LNCAP (cell line): ENCODE measurements around the gene JAG2.

ENCODE experiments used
- TF ChIP-seq, protein P1 (sequence below): fragments of 450-650 bp; IDR thresholded peaks from 2 replicates; pipeline ENCODE4 v1.5.1; 2017; ENCODE audit warnings: mild to moderate bottlenecking

The JAG2 gene

DNA sequence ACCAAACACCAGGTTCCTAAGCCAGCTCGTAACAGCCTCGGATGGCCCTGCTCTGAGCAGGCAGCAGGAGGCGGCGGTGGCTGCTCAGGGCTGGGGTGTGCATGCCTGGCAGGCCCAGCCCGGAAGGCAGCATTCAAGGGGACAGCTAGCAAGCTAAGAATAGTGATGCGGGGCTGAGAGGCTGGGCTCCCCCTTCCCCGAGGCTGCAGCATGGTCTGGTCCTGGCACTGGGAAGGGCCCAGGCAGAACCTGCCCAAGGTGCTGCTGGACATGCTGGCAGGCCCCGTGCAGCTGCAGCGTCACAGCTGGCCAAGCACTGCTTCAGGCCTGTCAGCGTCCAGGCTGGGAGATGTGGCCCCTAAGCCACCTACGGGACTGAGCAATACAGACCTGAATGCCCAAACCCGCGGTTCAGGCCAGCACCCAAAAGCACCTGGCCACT lies 38.9 kb upstream of the JAG2 start:
- TF ChIP-seq, protein P1, sequence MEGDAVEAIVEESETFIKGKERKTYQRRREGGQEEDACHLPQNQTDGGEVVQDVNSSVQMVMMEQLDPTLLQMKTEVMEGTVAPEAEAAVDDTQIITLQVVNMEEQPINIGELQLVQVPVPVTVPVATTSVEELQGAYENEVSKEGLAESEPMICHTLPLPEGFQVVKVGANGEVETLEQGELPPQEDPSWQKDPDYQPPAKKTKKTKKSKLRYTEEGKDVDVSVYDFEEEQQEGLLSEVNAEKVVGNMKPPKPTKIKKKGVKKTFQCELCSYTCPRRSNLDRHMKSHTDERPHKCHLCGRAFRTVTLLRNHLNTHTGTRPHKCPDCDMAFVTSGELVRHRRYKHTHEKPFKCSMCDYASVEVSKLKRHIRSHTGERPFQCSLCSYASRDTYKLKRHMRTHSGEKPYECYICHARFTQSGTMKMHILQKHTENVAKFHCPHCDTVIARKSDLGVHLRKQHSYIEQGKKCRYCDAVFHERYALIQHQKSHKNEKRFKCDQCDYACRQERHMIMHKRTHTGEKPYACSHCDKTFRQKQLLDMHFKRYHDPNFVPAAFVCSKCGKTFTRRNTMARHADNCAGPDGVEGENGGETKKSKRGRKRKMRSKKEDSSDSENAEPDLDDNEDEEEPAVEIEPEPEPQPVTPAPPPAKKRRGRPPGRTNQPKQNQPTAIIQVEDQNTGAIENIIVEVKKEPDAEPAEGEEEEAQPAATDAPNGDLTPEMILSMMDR, result no peak

DNA sequence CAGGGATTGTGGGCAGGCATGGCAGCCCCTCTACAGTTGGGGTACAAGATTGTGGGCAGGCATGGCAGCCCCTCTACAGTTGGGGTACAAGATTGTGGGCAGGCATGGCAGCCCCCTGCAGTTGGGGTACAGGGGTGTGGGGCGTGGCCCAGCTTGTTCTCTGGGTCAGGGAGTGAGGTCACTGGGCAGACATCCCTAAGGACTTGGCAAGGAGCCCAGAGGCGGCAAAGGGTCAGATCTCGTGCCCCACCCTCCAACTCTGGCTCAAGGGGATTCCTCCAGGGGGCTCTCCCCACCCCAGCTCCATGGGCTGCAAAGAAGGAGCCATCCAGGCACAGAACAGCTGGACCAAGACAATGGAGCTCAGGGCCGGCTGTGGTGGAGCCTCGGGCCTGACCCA lies 38.3 kb upstream of the JAG2 start:
- TF ChIP-seq, protein P1, result no peak

DNA sequence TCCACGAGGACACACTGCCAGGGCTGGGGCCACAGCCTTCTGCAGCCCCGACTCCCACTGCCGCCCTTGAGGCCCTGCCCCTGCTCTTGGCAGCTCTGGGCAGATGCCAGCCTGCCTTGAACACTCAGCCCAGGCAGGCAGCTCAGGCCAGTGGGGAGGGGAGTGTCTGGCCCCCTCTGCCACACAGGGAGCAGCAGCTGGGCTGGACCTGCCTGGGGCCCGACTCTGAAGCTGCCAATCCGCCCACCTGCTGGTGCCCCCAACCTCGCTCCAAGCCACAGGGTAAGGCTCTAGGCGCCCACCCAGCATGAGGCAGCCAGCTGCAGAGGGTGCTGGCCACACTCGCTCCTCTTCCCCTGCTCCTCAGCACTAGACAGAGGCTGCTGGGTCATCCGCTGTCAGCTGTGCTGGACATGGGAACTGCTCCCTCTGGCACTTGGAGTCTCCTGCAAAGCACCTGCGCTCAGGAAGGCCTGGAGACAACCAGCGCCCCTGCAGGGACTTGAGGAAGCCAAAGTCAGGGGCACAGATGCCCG lies 37.2 kb upstream of the JAG2 start:
- TF ChIP-seq, protein P1, result no peak

DNA sequence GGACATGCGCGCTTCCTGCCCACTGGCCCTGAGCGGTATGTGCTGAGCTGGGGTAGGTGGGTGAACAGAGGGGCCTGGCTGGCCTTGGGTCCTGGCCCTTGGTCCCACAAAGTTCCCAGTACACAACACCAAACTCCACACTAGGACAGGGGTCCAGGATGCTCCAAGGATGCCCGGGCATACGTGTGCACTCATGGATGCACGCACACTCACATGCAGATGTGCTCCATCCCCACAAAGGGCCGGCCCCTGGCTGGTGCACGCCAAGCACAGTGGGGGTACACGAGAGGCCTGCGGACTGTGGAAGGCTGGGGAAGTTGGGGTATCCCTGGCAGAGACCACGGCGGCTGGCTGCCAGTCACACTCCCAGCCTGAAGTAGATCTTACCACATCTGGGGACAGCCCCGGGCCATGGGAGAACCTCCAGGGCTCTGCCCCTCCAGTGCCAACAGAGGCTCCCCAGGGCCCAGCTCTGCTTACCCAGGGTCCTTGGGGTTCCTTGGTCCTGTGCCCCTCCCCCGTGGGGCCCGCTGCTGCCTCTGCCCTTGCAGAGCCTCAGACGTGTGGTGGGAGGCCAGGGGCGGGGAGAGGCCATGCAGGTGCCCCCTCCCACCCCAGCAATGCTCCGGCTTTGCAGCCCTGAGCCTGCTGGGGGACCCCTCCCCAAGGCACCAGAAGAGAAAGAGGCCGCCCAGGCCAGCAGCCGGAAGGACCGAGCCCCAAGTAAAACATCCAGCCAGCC lies 36.5 kb upstream of the JAG2 start:
- TF ChIP-seq, protein P1, result no peak

DNA sequence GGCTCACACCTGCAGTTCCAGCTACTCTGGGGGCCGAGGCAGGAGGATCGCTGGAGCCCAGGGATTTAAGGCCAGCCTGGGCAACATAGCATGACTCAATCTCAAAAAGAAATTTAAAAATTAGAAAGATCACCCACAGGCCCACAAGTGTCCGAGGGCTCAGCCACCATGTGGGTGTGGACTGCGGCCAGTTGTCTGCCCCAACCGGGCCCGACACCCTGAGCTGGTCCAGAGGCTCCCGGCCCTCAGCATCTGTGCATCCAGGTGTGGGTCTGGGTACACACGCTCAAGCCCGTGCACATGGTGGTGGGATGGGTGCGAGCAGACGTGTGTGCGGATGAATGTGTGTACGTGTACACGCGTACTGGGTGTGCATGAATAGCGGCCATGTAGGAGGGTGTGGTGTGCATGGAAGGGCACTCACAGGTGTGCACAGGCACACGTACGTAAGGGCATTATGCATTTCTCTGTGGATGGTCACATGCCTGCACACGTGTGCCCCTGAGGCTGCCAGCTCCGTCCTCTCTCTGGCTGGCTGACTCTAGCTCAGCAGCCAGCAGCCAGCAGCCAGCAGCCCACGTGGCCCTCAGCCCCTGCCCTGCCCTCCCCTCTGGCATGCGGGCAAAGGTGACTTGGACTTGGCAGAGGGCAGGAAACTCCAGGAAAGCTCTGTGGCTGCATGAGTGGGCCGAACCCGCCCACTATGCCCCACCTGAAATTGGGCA lies 35.8 kb upstream of the JAG2 start:
- TF ChIP-seq, protein P1, result no peak

DNA sequence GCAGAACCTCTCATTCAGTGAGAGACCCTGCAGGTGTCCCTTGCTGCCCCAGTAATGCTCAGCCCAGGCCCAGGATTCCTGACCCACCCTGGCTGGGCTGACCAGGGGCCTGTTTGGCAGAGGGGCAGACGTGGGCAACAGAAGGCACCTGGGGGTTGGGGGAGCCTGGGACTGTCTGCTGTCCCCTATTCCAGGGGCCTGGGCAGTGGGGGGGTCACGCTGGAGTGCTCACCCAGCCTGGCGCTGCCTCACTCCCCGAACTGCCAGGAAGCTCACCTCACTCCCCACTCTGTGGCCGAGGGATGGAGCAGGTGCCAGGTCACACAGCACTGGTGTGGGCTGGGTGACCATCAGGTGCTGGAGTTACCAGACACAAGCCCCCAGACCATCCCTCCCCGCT lies 35.1 kb upstream of the JAG2 start:
- TF ChIP-seq, protein P1, result no peak

DNA sequence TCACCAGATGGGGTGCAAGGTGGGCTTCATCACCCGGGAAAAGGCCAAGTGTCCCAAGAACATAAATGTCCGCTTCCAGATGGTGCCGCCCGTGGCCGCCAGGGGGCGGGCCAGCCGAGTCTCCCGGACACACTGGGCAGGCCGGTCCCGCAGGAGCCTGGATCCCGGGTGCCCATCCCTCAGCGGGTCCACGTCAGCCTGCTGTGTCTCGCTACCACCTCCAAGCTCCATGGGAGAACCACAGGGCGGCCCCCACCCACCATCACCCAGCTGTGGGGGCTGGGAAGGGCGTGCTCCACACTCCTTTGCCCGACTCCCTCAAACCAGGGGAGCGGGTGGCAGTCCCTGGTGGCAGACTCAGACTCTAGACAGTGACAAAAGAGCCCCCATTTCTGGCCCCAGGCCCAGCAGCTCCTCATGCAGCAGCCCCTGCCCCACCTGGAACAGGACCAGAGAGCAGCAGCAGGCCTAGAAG lies 34.5 kb upstream of the JAG2 start:
- TF ChIP-seq, protein P1, result peak; percentile 90
